Measurements from ENCODE around the gene ITPR1.
"Not testable (repeated sequence)": the region's sequence is repeated elsewhere in the genome, so short reads cannot be mapped to it uniquely, and the experiment has no call there.

- not testable (repeated sequence) for TF ChIP-seq POLR2A, CTCF (IDR thresholded peaks at IDR 0.05)
These were observed 36.4 kb upstream of the ITPR1 start for GRCh38 chr3:4456780-4457179.
